ENCODE data around the gene NKD2. TPM values are rescaled to one million over a fixed set of nuclear protein-coding genes. Genes with fewer than 3 reads are reported as not detected.

Gene NKD2
- total and polyA plus RNA-seq, 9 of the 15 experiments (the other 6 are each of a cell fraction or from before 2014, with no cell fraction given) = 0.09 to 0.64 (median 0.27) TPM; not detected in 5

- TF ChIP-seq MAX (CRISPR knock-in tag; IDR thresholded peaks at IDR 0.05) (no peak), FOXP4 (CRISPR knock-in tag; IDR thresholded peaks at IDR 0.05; ENCODE audit: borderline replicate concordance) (no peak), PHF21A (IDR thresholded peaks at IDR 0.05; ENCODE audit: borderline replicate concordance, low read depth) (no peak), POLR2AphosphoS2 (IDR thresholded peaks at IDR 0.05; ENCODE audit: low read length) (no peak), ESRRA (IDR thresholded peaks at IDR 0.05; ENCODE audit: borderline replicate concordance, low read depth) (peak; percentile 57; the same call in 1 of the 2 replicates), ERF (CRISPR knock-in tag; IDR thresholded peaks at IDR 0.05) (no peak; the same call in 1 of the 2 replicates), NR2F6 (CRISPR knock-in tag; IDR thresholded peaks at IDR 0.05) (no peak), ZKSCAN8 (CRISPR knock-in tag; IDR thresholded peaks at IDR 0.05) (peak; percentile 40; the same call in 1 of the 2 replicates), GATAD2A (IDR thresholded peaks at IDR 0.05) (peak; percentile 22; the same call in 1 of the 2 replicates), ZNF124 (CRISPR knock-in tag; IDR thresholded peaks at IDR 0.05) (no peak), ZBTB49 (CRISPR knock-in tag; IDR thresholded peaks at IDR 0.05; ENCODE audit: borderline replicate concordance) (no peak), ZNF583 (CRISPR knock-in tag; IDR thresholded peaks at IDR 0.05) (no peak), TBP (optimal IDR thresholded peaks at IDR 0.05; ENCODE audit: low read depth, low read length) (no peak), HSF4 (CRISPR knock-in tag; IDR thresholded peaks at IDR 0.05; ENCODE audit: borderline replicate concordance) (no peak), SRF (CRISPR knock-in tag; IDR thresholded peaks at IDR 0.05) (peak in 1 of 2 experiments; percentile 68; a peak in 1 of 4 replicates), SREBF2 (CRISPR knock-in tag; IDR thresholded peaks at IDR 0.05) (no peak), ZNF280B (CRISPR knock-in tag; IDR thresholded peaks at IDR 0.05) (no peak)
Measured at GRCh38 chr5:963673-964531, 44.7 kb upstream of the NKD2 start (continued).

All from K562 (cell line).